ENCODE results near the gene DST. TPM values are rescaled to one million over a fixed set of nuclear protein-coding genes. Genes with fewer than 3 reads are reported as not detected.

Gene DST
- total and polyA plus RNA-seq, 2 of the 4 experiments (the other 2 are of a cell fraction) = 97.7 to 452 TPM

DNA sequence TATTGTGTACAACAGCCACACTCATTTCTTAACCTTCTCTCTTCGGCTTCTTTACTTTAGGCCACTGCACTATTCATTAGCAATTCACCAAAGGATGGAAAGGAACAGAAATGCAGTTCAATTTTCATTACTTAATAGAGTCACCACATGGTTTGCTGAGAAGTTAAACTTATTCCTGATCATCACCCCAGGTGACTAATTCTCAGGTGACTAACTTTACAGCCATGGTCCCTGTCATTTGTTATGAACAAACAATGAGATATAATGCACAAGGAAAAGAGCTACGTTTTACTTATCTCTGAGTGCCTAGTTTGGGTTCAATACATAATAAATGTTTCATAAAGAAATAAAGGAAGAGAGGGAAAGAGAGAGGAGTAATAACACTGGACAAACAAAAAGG lies 45.8 kb upstream of the DST start:
- dilution Hi-C loops (cut with HindIII; ENCODE audit: low sequenced_read_pairs, unreplicated experiment) = no loop called here
- BruUV-seq (replicated peaks) = no TSS peak
- H3K14ac ChIP-seq (replicated peaks; ENCODE audit: low read depth, low read length) = no peak overlapping the region
- no peak overlapping the region for H3K56ac ChIP-seq (ENCODE audit: extremely low read depth, insufficient read depth, low read length)
- no peak overlapping the region for H2AFZ ChIP-seq (replicated peaks; ENCODE audit: low read length, poor library complexity)
- no peaks in the 10 kb centered on the region for H3K9me3 ChIP-seq (ENCODE audit: control insufficient read depth, insufficient read depth, low read length)
- no CpG with 5 or more reads among the region's 2 CpGs for WGBS, 2 experiments (ENCODE audit: extremely low coverage in 2 of 2, insufficient read length in 1 of 2)
- H2BK15ac ChIP-seq (ENCODE audit: low read depth, low read length) = no peak overlapping the region
- TF ChIP-seq, protein P1, sequence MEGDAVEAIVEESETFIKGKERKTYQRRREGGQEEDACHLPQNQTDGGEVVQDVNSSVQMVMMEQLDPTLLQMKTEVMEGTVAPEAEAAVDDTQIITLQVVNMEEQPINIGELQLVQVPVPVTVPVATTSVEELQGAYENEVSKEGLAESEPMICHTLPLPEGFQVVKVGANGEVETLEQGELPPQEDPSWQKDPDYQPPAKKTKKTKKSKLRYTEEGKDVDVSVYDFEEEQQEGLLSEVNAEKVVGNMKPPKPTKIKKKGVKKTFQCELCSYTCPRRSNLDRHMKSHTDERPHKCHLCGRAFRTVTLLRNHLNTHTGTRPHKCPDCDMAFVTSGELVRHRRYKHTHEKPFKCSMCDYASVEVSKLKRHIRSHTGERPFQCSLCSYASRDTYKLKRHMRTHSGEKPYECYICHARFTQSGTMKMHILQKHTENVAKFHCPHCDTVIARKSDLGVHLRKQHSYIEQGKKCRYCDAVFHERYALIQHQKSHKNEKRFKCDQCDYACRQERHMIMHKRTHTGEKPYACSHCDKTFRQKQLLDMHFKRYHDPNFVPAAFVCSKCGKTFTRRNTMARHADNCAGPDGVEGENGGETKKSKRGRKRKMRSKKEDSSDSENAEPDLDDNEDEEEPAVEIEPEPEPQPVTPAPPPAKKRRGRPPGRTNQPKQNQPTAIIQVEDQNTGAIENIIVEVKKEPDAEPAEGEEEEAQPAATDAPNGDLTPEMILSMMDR (conservative IDR thresholded peaks at IDR 0.05; ENCODE audit: low read depth, low read length) = no peak
- TF ChIP-seq NFE2L2 (IDR thresholded peaks at IDR 0.05; ENCODE audit: low read depth, low read length) (no peak), MAZ (IDR thresholded peaks at IDR 0.05; ENCODE audit: borderline replicate concordance, low read depth, low read length) (no peak), CEBPB (IDR thresholded peaks at IDR 0.05; ENCODE audit: low read depth, low read length) (no peak), MAFK (IDR thresholded peaks at IDR 0.05; ENCODE audit: low read depth, low read length) (no peak), SMC3 (IDR thresholded peaks at IDR 0.05; ENCODE audit: low read depth, low read length) (no peak), FOS (IDR thresholded peaks at IDR 0.05; ENCODE audit: low read depth, low read length) (no peak), RAD21 (IDR thresholded peaks at IDR 0.05; ENCODE audit: low read length) (no peak), RFX5 (IDR thresholded peaks at IDR 0.05; ENCODE audit: low read depth, low read length) (no peak), CHD1 (IDR thresholded peaks at IDR 0.05; ENCODE audit: low read depth, low read length) (no peak), POLR2A (IDR thresholded peaks at IDR 0.05; ENCODE audit: low read depth, low read length) (no peak), BHLHE40 (IDR thresholded peaks at IDR 0.05; ENCODE audit: low read depth, low read length) (no peak)
- TF ChIP-seq, protein P2, sequence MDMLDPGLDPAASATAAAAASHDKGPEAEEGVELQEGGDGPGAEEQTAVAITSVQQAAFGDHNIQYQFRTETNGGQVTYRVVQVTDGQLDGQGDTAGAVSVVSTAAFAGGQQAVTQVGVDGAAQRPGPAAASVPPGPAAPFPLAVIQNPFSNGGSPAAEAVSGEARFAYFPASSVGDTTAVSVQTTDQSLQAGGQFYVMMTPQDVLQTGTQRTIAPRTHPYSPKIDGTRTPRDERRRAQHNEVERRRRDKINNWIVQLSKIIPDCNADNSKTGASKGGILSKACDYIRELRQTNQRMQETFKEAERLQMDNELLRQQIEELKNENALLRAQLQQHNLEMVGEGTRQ (IDR thresholded peaks at IDR 0.05; ENCODE audit: low read depth, low read length) = no peak
- TF ChIP-seq, protein P3, sequence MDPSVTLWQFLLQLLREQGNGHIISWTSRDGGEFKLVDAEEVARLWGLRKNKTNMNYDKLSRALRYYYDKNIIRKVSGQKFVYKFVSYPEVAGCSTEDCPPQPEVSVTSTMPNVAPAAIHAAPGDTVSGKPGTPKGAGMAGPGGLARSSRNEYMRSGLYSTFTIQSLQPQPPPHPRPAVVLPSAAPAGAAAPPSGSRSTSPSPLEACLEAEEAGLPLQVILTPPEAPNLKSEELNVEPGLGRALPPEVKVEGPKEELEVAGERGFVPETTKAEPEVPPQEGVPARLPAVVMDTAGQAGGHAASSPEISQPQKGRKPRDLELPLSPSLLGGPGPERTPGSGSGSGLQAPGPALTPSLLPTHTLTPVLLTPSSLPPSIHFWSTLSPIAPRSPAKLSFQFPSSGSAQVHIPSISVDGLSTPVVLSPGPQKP (IDR thresholded peaks at IDR 0.05; ENCODE audit: borderline replicate concordance, low read depth, low read length) = no peak
- H3K36me3 ChIP-seq (ENCODE audit: control insufficient read depth, insufficient read depth, low read length) = peaks cover 1% of the 10 kb centered on the region; the same call in 1 of the 2 replicates
- no peak overlapping the region for H4K5ac ChIP-seq (ENCODE audit: low read depth, low read length)
- H3K4me3 ChIP-seq (ENCODE audit: insufficient read depth, low read depth, low read length) = no peak overlapping the region
- H3K9me1 ChIP-seq (ENCODE audit: insufficient read depth, low read length) = peaks cover 7% of the 10 kb centered on the region
- intact Hi-C loops (cut with micrococcal nuclease) = no loop called here
- ChIA-PET CTCF (no interaction called here), POLR2A (ENCODE audit: unreplicated experiment) (no interaction called here)
- in situ Hi-C loops (cut with MboI; ENCODE audit: low sequenced_read_pairs) = no loop called here
- peak overlapping the region; percentile 71; the same call in 1 of the 2 replicates for H3K23ac ChIP-seq (ENCODE audit: low read depth, low read length)
- H2BK20ac ChIP-seq (ENCODE audit: low read depth, low read length) = no peak overlapping the region
- H3K4me1 ChIP-seq (ENCODE audit: control insufficient read depth, insufficient read depth, low read length) = peaks cover 15% of the 10 kb centered on the region
- no peak overlapping the region for H3K4me2 ChIP-seq (ENCODE audit: low read depth, low read length)
- no peak overlapping the region; the same call in 1 of the 2 replicates for H3K4ac ChIP-seq (ENCODE audit: low read depth, low read length)
- H4K8ac ChIP-seq (ENCODE audit: low read depth in 2 of 2, low read length in 2 of 2) = no peak overlapping the region
- H4K20me1 ChIP-seq (ENCODE audit: insufficient read depth, low read length) = peaks cover 7% of the 10 kb centered on the region; the same call in 1 of the 2 replicates
- DNase-seq (no peak), ATAC-seq (ENCODE audit: low read depth) (no peak)
- no peak overlapping the region for H4K91ac ChIP-seq (ENCODE audit: insufficient read depth, low read depth, low read length)
- peak overlapping the region; percentile 46 for H2BK5ac ChIP-seq (ENCODE audit: low read depth, low read length, poor library complexity, severe bottlenecking)
- no peak overlapping the region for H3K9ac ChIP-seq (ENCODE audit: low read depth, low read length)
- no peak overlapping the region for H2BK120ac ChIP-seq (ENCODE audit: low read depth, low read length)
- peaks cover 18 to 54% of the 10 kb centered on the region in 2 experiments for H3K79me1 ChIP-seq (ENCODE audit: low read depth in 1 of 2, low read length in 2 of 2)
- H2AK9ac ChIP-seq (replicated peaks; ENCODE audit: low read depth, low read length, poor library complexity) = no peak overlapping the region
- no peak overlapping the region for H3K18ac ChIP-seq (ENCODE audit: low read depth, low read length)
- no peak overlapping the region for H3K27ac ChIP-seq (ENCODE audit: insufficient read depth, low read length)
- H2AK5ac ChIP-seq (ENCODE audit: low read depth, low read length) = no peak overlapping the region
- no peaks in the 10 kb centered on the region for H3K27me3 ChIP-seq (ENCODE audit: control insufficient read depth, insufficient read depth, low read length)
